Upper lobe of right lung (tissue), 1 donor: ENCODE data around the gene EXOSC9. TPM values are rescaled to one million over a fixed set of nuclear protein-coding genes. Genes with fewer than 3 reads are reported as not detected.

Source experiments
- ATAC-seq: fragments of 200-7000 bp; cut with Tn5 transposase; one replicate; pipeline ENCODE4 v1.9.1; 2020; ENCODE audit warnings: mild to moderate bottlenecking, moderate library complexity
- DNase-seq: peaks from one replicate; pipeline ENCODE4 v3.0.0-alpha.2; 2020
- H3K27ac ChIP-seq: fragments of 200-600 bp; one replicate; pipeline ENCODE4 v1.8.0; 2022
- H3K27me3 ChIP-seq: fragments of 200-600 bp; one replicate; pipeline ENCODE4 v1.8.0; 2022; ENCODE audit warnings: mild to moderate bottlenecking
- H3K36me3 ChIP-seq: fragments of 200-600 bp; one replicate; pipeline ENCODE4 v1.8.0; 2022
- H3K4me1 ChIP-seq: fragments of 200-600 bp; one replicate; pipeline ENCODE4 v1.8.0; 2022
- H3K4me3 ChIP-seq: fragments of 200-600 bp; one replicate; pipeline ENCODE4 v1.8.0; 2022; ENCODE audit warnings: mild to moderate bottlenecking
- H3K9me3 ChIP-seq: fragments of 200-600 bp; one replicate; pipeline ENCODE4 v1.8.0; 2022
- intact Hi-C: fragments of 100-400 bp; cut with DNase I; formaldehyde crosslinking; loops from one replicate; pipeline ENCODE4 v1.11.0; 2022
- total RNA-seq: library from RNA; stranded (reverse); fragmentation: NEBNext Ultra II Directional; extraction: Animal tissue kit (Norgen Biotek cat#: 25700); gene quantifications from one replicate; pipeline ENCODE4 v1.2.1, GENCODE V29; 2021
- TF ChIP-seq, protein P1 (sequence below): fragments of 200-600 bp; IDR thresholded peaks from one replicate; pipeline ENCODE4 v1.8.0; 2022; ENCODE audit warnings: antibody characterized with exemption
- donor health status: DM: no; HTN: yes; CAD: no; lungs with severe emphysema.

EXOSC9 gene
- total RNA-seq, 1 donor from 2014 or later = 15.8 TPM

DNA sequence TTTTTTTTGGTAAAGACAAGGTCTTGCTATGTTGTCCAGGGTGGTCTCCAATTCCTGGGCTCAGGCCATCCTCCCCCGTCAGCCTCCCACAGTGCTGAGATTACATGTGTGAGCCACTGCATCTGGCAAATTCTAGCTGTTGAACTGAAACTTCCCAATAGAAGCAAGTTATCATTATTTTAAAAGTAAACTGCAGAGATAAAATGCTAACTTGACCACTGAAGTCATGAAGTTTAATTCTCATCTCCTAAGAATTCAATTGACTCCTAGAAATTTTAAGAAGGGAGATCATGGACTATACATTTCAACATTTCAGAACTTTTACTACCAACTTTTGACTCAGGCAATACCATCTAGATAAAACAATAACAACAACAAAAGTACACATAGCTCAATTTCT is 11.7 kb upstream of the EXOSC9 start:
- Histone ChIP-seq H3K36me3 (no peaks in the 10 kb centered on the region), H3K4me1 (no peaks in the 10 kb centered on the region), H3K27me3 (peaks cover 4% of the 10 kb centered on the region), H3K4me3 (no peak overlapping the region), H3K9me3 (no peaks in the 10 kb centered on the region), H3K27ac (no peak overlapping the region)
- DNase-seq (no peak), ATAC-seq (no peak)
- intact Hi-C loops = no loop called here
- TF ChIP-seq, protein P1, sequence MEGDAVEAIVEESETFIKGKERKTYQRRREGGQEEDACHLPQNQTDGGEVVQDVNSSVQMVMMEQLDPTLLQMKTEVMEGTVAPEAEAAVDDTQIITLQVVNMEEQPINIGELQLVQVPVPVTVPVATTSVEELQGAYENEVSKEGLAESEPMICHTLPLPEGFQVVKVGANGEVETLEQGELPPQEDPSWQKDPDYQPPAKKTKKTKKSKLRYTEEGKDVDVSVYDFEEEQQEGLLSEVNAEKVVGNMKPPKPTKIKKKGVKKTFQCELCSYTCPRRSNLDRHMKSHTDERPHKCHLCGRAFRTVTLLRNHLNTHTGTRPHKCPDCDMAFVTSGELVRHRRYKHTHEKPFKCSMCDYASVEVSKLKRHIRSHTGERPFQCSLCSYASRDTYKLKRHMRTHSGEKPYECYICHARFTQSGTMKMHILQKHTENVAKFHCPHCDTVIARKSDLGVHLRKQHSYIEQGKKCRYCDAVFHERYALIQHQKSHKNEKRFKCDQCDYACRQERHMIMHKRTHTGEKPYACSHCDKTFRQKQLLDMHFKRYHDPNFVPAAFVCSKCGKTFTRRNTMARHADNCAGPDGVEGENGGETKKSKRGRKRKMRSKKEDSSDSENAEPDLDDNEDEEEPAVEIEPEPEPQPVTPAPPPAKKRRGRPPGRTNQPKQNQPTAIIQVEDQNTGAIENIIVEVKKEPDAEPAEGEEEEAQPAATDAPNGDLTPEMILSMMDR = no peak

DNA sequence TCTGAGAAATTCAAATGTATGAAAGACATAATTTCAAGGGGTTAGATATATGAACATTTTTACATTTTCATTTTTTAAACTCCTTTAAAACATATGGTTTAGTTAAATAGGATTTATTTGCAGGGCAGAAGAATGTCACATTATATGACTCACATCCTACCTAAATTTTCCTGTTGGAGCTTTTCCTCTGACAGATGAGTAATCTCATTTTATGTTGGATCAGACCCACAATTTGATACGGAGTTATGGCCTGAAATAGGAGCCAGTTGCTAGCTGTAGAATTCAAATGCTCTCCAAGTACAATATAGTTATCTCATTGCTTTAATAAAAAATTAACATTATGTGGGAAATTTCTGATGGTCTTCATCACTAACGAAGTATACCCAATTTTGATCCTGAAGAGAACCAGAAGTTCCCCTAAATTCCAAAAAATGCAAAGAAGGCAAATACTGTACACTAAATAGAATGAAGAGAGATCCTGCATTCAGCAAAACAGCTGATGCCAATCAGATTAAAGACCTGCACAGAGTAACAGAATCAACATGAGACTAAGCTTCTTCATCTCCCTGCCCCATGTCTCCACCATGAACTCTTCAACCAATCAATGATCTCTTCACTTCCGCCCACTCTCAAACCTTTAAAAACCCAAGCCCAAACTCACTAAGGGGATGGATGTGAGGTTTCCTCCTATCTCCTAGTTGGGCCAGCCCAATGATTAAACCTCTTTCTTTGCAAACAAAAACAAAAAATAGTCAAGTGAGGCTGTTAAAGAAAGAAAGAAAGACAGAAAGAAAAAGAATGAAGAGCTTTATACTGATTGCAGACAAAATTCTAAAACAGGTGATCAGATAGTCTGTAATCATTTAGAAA is 10.9 kb upstream of the EXOSC9 start:
- ATAC-seq = no peak

DNA sequence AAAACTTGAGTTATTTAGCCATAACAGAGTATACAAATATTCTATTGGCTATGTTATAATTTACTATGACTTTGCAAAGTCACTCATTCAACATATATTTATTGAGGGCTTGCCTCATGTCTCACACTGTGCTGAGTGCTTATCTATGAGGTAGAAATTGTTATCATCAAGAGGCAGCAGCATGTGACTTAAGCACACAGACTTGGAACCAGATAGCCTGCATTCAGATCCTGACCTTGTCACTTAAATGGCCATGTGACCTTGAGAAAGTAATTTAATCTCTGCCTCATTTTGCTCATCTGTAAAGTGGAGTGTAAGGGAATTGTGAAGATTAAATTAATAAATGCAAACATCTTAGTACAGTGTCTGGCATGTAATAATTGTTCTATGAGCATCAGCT is 10.1 kb upstream of the EXOSC9 start:
- DNase-seq (no peak), ATAC-seq (no peak)
- Histone ChIP-seq H3K27ac (no peak overlapping the region), H3K4me3 (no peak overlapping the region), H3K36me3 (no peaks in the 10 kb centered on the region), H3K27me3 (peaks cover 4% of the 10 kb centered on the region), H3K4me1 (peaks cover 4% of the 10 kb centered on the region), H3K9me3 (no peaks in the 10 kb centered on the region)
- TF ChIP-seq, protein P1 = no peak
- intact Hi-C loops = no loop called here

More for the DNA sequence above, 10.9 kb upstream of the EXOSC9 start:
- Histone ChIP-seq H3K4me1 (no peaks in the 10 kb centered on the region), H3K9me3 (no peaks in the 10 kb centered on the region), H3K27ac (no peak overlapping the region), H3K36me3 (no peaks in the 10 kb centered on the region), H3K27me3 (peaks cover 4% of the 10 kb centered on the region), H3K4me3 (no peak overlapping the region)
- TF ChIP-seq, protein P1 = no peak
- intact Hi-C loops = no loop called here
- DNase-seq = no peak

DNA sequence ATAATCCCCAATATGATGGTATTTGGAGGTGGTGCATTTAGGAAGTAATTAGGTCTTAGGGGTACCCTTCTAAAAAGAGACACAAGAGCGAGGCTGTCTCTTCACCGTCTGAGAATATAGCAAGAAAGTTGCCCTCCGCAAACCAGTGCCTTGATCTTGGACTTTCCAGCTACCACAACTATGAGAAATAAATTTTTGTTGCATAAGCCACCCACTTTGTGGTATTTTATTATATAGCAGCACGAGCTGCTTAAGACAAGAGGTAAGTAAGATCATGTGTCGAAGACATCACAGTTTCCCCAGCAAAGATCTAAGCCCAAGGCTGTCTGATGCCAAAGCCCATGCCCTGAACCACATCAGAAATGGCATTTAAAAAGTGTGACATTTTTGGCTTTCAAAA is 9.6 kb upstream of the EXOSC9 start:
- ATAC-seq (no peak), DNase-seq (no peak)
- H3K36me3 ChIP-seq = no peaks in the 10 kb centered on the region
- H3K27me3 ChIP-seq = peaks cover 4% of the 10 kb centered on the region
- no peak overlapping the region for H3K4me3 ChIP-seq
- no peaks in the 10 kb centered on the region for H3K9me3 ChIP-seq
- peaks cover 4% of the 10 kb centered on the region for H3K4me1 ChIP-seq
- H3K27ac ChIP-seq = no peak overlapping the region
- TF ChIP-seq, protein P1 = no peak
- intact Hi-C loops = no loop called here

DNA sequence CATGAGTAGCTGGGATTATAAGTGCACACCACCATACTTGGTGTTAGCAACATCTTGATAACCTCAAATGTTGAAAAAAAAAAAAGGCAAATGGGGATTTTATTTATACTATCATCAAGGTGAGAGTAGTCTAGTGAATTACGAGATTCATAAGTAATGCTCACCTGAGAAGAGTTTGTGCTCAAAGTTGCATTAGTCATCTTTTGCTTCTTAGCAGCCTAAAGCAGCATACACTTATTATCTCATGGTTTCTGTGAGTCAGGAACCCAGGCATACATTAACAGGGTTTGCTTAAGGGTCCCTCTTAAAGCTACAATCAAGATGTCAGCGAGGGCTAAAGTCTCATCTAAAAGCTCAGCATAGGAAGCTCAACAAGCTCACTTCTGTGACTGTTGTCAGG is 8.2 kb upstream of the EXOSC9 start:
- no peak for ATAC-seq
- peaks cover 4% of the 10 kb centered on the region for H3K4me1 ChIP-seq
- H3K27me3 ChIP-seq = no peaks in the 10 kb centered on the region
- TF ChIP-seq, protein P1 = no peak
- H3K36me3 ChIP-seq = no peaks in the 10 kb centered on the region
- no peak for DNase-seq
- H3K27ac ChIP-seq = no peak overlapping the region
- intact Hi-C loops = no loop called here
- no peaks in the 10 kb centered on the region for H3K9me3 ChIP-seq
- no peak overlapping the region for H3K4me3 ChIP-seq
